HG03280 (cell line): Measurements from ENCODE around the gene PITRM1.
"Not testable (repeated sequence)": the region's sequence is repeated elsewhere in the genome, so short reads cannot be mapped to it uniquely, and the experiment has no call there.

ENCODE experiments used
- ATAC-seq: cut with Tn5 transposase; IDR thresholded peaks from one replicate; pipeline ENCODE4 v1.9.1; 2021; ENCODE audit warnings: mild to moderate bottlenecking, moderate library complexity; ENCODE audit not compliant: unreplicated experiment

PITRM1 gene

DNA sequence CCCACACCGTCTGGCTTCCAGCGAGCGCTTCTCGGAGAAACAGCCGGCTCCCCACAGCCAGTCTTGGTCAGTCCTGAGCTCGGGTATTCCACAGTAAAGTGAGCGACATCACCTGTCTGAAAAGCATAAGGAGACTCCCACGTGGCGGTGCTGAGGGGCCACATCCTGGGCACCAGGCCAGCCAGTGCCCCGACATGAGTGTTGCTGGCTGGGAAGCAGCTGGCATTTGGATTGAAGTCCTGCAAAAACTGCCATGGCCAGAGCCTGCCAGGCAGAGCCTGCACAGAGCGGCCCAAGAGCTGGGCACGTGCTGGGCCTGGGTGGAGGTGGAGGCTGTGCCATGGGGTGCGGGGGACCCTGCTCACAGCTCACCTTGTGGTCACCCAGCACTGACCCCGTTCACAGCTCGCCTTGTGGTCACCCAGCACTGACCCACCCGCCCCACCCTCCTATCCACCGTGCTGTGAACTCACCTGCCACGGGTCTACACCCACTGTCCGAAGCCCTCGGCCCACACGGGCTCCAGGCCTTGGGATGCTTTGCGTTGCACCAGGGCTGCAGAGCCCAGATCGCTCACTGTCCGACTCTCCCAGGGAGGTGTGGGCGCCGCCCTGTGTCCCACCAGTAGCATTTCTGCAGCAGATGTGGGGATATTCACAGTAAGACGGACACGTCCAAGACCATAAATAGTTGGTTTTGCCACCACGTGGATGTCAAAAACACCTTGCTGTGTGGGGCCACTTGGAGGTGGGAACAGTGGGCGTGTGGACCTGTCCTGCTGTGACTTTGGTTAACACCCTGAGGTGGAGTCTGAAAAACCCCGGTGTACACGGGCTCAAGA lies 48.8 kb downstream of the PITRM1 start:
- ATAC-seq, result no peak

DNA sequence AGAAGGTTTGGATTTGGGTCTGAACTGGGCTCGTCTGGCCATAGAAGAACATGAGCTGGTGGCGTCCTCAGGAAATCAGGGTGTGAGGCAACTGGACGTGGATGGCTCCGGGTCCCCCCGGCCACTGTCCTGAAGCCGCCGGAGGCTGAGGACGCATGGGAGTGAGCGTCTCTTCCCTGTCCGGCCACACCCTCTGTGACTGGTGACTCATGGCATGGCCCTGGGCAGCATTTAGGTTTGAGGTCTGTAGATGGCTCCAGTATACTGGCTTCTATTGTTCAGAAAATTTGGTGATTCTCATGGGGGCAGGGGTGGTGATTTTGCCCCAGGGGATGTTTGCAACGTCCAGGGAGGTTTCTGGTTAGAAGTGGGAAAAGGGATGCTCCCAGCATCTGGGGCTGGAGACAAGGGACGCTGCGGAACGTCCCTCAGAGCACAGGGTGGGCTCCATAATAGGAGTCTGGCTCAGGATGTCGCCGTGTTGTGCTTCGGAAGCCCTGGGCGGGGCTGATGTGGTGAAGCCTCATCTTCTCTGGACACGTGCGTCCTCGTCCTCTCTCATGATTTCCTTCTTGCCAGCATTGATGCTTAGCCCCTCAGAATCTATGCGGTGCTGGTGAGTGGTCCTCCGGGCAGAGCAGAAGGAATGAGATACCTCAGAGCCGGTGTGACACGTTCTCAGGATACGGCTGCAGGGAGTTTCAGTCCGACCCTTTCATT lies 49.9 kb downstream of the PITRM1 start:
- ATAC-seq, result no peak

DNA sequence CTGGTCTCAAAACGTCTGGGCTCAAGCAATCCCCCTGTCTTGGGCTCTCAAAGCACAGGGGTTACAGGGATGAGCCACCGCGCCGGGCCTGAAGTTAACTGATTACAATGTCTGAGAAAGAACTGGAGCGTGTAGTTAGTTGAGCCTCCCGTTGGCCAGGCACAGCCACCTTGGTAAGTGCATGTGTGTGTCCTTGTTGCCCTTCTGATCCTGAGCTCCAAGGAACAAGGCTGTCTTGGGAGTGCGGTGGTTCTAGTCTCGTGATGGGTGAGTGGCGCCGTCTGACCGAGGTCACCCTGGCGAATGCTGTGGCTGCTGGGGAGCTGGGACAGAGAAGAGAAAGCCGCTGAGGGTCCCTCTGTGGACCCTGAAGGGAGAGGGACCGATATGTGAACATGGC lies 50.5 kb downstream of the PITRM1 start:
- no peak for ATAC-seq

DNA sequence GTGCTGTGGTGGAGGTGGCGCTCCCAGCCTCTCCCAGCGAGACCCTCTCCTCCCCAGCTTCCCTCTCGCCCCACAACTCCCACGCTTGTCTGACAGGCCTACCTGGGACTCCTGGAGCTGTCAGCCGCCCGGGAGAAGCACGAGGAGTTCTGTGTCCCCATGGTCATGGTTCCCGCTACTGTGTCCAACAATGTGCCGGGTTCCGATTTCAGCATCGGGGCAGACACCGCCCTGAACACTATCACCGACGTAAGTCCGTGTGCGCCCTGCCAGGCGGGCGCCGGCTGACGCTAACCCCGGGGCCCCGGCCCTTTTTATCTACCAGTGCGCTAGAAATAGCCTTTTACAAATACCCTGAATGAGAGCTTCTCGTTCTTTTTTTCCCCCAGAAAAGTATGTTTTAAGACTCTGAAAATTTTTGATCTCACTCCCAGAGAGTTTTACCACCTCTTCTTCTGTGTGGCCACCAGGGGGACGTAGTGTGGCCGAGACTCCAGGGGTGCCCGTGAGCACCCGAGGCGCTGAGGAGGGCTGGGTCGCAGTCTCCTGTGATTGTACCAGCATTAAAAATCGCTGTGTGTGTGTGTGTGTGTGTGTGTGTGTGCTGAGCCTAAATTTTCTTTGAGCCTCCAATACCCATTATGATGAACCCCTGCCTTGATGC lies 52.7 kb downstream of the PITRM1 start:
- no peak for ATAC-seq

DNA sequence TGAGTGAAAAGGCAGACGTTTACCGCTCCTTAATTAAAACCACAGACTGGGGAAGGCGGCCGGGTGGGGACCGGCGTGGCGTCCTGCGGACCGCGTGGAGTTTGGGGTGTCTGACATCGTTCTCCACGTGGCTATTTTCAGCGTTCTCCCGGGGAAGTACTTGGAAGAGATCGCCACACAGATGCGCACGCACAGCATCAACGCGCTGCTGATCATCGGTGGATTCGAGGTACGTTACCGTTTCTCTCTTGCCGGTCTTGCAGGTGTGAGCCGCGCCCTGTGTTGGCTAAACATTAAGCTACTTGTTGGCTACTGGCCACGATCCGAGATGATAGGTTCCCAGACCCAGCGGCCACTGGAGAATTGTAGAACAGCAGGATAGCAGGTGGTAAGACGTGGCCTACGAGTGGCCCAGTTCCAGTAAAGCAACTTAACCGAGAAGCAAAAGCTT lies 53.9 kb downstream of the PITRM1 start:
- no peak for ATAC-seq

DNA sequence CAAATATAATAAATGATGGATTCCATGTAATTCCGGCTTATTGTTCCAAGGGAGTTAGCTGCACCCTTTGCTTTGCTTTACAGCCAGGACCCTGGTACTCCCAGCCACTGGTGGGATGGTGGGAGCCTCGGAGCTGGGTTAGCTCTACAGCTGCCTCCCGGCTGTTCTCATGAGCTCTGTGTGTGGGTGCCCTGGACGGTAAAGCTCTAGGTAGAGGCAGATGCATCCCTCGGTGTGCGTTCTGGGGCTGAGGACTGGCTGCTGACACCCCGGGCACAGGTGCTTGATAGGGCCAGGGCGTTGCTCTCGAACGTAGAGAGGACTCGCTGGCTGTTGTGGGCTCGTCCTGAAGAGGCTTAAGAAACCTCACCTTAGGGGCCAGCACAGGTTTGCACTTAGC lies 55.1 kb downstream of the PITRM1 start:
- ATAC-seq, result no peak

DNA sequence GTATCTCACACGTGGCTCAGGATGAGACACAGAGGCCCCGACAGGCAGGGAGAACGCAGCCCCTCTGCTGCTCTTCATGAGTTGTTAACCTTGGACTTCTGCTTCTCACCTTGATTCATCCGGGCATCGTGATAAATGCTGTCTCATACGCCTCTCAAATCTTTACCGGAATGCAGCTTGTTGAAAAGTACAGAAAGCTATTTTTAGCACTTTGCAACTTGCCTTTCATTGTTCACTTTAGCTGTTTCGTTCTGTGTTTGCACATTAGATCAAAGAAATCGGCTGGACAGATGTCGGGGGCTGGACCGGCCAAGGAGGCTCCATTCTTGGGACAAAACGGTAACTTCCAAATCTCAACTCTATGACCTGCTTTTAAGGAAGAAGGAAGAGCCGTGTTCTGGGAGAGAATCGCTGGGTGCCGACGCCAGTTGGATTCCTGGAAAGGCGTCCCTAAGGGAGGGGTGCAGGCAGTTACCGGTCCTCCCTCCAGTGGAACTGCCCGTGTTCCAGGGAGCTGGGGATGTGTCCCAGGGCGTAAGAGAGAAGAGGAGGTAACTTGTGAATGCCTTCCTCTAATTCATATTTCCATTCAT lies 56.0 kb downstream of the PITRM1 start:
- ATAC-seq, result no peak

DNA sequence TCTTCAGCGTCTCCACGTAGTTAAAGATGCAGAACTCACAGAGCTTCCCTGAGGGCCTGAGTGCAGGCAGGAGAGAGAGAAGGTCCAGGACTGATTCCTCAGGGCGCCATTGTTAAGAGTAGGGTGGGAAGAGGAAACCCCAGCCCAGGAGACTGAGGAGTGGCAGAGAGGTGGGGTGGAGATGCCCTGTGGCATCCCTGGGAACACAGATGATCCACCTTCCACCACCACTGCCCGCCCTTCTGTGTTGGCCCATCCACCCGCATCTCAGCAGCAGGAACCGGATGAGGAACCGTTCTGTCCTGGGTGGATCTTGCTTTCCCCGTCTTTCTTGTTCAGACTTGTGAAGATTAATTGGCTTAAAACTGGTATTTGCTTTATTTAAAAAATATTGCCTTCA lies 56.9 kb downstream of the PITRM1 start:
- no peak for ATAC-seq

DNA sequence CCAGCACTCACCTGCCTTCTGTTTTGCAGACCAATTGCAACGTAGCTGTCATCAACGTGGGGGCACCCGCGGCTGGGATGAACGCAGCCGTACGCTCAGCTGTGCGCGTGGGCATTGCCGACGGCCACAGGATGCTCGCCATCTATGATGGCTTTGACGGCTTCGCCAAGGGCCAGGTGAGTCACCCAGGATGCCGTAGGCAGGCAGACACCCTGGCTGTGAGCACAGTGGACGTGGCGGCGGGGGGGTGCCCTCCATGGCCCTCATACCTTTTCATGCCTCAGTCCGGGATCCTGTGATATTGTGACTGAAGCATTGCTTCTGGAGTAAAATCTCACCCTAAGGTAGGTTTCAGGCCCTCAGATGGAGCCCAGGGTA lies 59.2 kb downstream of the PITRM1 start:
- no peak for ATAC-seq

DNA sequence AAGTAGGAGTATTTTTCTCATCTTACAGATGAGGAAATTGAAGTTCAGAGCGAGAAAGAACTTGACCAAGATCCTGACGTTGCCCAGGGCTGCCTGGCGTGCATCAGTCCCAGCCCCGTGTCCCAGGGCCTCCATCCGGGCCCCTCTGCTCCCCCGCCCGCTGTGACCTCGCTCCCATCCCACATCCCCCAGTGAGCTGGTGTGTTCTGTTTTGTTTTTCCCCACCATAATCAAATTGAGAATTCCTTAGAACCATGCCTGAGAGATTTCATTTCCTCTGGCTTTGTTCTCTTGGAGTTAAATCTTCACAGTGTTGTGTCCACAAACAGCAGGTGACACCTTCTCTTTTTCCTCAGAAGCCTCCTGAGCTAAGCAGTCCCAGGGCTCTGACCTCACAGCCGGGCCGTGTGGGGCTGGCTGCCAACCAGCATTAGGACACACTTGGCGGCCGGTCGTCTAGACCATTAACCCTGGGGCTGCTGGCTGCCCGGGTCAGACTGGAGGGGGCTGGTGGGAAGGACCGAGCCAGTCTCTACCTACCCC lies 60.9 kb downstream of the PITRM1 start:
- ATAC-seq, result no peak

DNA sequence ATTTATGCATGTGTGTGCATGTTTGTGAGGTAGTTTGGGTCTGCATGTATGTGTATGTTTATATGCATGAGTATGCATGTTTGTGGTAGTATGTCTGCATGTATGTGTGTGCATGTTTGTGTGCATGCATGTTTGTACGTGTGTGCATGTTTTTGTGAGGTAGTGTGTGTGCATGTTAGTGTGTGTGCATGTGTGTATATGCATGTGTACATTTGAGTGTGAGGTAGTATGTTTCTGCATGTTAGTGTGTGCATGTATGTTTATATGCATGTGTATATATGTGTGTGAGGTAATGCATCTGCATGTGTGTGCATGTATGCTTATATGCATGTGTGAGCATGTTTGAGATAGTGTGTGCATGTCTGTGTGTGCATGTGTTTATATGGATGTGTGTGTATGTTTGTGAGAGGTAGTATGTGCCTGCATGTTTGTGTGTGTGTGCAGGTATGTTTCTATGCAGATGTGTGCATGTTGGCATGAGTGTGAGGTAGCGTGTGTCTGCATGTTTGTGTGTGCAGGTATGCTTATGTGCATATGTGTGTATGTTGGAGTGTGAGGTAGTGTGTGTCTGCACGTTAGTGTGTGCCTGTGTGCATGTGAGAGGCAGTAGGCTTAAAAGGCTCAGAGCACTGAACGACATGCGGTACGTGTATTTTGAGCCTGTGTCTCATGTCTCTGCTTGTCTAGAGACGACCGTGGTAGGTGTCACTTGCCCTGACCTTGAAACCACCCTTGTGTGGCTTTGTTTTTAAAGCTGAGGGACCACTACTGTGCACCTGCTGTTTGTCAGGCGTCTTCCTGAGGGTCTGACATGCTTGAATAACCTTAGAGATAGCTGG lies 61.6 kb downstream of the PITRM1 start:
- no peak for ATAC-seq

DNA sequence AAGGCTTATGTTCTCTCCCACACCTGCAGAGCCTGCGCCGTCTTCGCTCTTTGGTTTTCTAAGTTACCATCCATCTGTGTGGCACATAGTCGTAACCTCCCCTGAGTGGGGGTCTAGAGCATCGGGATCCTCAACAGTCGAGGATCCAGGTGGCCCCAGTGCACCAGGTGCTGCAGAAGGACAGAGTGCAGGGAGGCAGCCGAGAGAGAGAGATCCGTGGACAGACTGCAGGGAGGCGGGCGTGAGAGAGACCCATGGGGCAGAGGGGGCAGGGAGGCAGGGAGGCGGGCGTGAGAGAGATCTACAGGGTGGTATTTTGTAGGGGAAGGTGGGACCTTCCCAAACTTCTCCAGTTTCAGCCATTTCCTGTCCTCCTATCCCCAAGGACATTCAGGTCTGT lies 62.9 kb downstream of the PITRM1 start:
- no peak for ATAC-seq

DNA sequence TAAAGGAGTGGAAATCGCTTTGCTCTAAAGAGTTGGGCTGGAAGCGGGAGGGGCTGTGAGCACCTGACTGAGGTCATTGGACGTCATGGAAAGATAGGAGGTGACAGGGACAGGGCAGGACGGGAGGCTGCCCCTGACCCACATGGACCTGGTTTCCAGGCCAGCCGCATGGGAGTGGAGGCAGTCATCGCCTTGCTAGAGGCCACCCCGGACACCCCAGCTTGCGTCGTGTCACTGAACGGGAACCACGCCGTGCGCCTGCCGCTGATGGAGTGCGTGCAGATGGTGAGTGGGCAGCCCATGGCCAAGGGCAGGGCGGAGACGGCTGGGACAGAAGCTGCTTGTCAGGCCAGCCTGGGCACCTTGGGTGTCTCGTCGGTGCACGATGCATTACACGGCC lies 63.4 kb downstream of the PITRM1 start:
- ATAC-seq, result no peak

DNA sequence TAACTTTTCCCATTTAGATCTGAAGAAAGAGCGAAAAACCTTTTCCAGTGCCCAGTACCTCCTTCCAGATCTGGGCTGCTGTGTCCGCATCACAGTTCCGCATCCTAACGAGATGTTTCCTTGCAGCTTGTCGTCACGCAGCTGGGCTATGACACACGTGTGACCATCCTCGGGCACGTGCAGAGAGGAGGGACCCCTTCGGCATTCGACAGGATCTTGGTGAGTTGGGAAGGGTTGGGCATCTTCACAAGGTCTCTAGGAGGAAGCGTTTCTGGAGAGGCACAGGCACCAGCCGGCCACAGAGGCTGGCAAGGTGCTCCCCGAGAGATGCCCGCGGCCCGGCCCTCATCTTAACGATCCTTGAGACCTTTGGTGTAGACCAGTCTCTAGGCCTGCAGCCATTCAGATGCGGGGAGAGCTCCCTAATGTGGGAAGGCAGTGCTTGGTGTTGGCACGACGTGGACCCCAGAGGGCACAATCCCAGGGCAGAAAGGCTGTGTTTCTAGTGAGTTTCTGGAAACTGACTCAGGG lies 63.9 kb downstream of the PITRM1 start:
- no peak for ATAC-seq

DNA sequence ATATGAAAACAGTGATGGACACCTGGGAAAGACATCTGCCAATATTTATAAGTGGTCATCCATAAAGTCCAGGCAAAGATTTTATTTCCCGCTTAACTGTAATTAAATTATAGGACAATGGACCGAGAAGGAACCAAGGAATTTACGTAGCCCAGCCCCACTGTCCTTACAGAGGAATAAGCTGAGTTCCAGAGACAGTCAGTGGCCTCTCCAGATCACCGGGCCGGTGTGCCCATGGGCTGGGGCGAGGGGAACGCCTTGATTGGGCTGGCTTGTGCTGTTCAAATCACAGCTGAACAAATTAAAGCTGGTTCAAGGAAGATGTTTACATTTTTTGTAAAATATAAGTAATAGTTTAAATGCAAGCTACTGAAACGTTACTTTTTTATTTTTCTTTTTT lies 64.5 kb downstream of the PITRM1 start:
- ATAC-seq, result no peak

DNA sequence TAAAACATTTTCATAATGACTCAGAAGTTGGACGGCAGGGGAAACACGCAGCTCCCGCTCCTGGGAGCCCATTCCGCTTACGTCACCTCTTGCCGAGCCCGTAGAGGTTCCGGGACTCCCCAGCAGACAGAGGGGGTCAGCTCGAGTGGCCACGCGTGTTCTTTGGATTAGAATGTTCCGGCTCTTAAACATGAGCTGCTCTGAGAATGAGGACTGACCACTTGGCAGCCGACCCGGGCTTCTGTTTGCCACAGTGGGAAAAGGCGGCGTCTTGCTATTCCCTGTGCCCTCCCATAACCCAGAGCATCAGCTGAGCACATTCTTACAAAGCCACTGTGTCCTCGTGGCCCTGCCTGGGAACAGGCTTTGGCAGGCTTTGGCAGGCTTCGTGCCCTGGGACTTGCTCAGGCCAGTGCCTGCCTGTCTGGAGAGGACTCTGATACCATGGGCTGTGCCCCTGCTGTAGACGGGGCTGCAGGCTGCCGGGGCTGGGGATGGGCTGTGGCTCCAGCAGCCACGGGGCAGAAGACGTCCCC lies 65.1 kb downstream of the PITRM1 start:
- no peak for ATAC-seq

DNA sequence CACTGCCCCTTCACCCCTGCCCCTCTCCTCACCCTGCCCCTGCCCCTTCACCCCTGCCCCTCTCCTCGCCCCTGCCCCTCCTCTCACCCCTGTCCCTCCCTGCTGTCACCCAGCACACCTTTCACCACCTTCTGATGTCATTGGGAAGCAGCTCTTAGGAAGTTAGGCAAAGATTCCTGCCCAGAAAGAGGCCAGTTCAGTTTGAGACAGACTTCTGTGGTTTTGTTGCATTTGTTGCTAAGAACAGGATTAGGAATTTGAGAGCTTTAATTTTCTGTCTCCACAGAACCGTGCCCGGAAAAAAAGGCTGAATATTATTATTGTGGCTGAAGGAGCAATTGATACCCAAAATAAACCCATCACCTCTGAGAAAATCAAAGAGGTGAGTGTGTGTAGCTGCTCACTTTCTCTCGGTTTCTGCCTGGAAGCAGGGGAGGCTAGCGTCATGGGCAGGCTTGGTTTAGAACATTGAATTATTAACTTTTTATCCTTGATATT lies 65.6 kb downstream of the PITRM1 start:
- ATAC-seq, result no peak

DNA sequence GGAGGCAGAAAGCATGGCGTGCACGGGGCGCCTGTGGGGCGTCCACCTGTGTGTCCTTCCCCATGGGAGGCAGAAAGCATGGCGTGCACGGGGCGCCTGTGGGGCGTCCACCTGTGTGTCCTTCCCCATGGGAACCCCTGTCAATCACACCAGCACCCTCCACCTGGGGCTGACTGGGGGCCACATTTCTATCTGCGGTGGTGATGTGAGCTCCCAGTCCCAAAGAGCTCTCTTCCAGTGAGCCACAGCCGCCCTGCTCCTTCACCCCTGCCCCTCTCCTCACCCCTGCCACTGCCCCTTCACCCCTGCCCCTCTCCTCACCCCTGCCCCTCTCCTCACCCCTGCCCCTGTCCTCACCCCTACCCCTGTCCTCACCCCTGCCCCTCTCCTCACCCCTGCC lies 66.3 kb downstream of the PITRM1 start:
- ATAC-seq, result not testable (repeated sequence)

DNA sequence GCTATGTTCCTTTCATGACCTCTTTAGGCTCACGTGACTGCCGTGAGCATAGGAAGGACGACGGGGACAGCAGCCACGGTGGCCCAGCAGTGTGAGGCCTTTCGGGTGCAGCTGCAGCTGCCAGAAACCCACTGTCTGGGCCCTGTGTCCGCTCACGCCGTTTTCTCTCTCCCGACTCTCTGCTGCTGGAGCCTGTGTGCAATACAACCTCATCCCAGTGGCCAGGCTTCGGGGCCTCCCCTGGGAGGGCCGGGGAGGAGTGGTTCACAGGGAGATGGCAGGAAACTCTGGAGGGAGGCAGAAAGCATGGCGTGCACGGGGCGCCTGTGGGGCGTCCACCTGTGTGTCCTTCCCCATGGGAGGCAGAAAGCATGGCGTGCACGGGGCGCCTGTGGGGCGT lies 66.7 kb downstream of the PITRM1 start:
- ATAC-seq, result no peak

DNA sequence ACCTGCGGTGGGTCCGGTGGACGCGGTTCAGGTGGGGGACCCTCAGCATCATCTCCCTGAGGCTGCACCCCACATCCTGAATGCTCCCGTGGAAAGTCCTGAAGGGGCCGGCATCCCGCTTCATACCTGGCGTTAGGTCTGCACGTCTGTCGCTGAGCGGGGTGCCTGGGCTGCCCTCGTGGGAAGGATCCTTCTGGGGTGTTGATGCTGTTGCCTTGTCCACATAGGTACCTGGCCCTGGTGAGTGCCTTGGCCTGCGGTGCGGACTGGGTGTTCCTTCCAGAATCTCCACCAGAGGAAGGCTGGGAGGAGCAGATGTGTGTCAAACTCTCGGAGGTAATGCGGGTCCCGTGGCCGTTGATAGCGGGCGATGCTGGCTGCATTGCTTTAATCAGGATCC lies 67.4 kb downstream of the PITRM1 start:
- ATAC-seq, result no peak
